H7 (cell line): ENCODE results near the gene PRKCE. TPM values are rescaled to one million over a fixed set of nuclear protein-coding genes. Genes with fewer than 3 reads are reported as not detected.
A peak's percentile ranks its signal among the peaks of the same experiment; 100 is the strongest.

Experiments
- DNase-seq: peaks from one replicate; pipeline ENCODE4 v3.0.0; 2012
- H3K27me3 ChIP-seq: 2 replicates; pipeline ENCODE4 v1.6.0; 2011; ENCODE audit warnings: mild to moderate bottlenecking, low read length; ENCODE audit not compliant: control insufficient read depth, insufficient read depth
- H3K36me3 ChIP-seq: replicated peaks from 2 replicates; pipeline ENCODE4 v1.5.1; 2011; ENCODE audit warnings: low read length; ENCODE audit not compliant: control insufficient read depth, insufficient read depth
- H3K4me3 ChIP-seq: 2 replicates; pipeline ENCODE4 v1.5.1; 2011; ENCODE audit warnings: low read depth, mild to moderate bottlenecking, control low read depth, low read length, moderate library complexity; ENCODE audit not compliant: insufficient read depth
- total RNA-seq: library from RNA; depleted of rRNA; stranded (reverse); fragments of >200 nt; shearing (Covaris generic); gene quantifications from 2 replicates; pipeline ENCODE4 v1.2.3, GENCODE V29; 2014

PRKCE gene
- total RNA-seq, 1 experiment from 2014 or later = 1.2 TPM

GRCh38 chr2:46150445-46150955 is 499.0 kb downstream of the PRKCE start:
- Histone ChIP-seq H3K4me3 (no peak overlapping the region), H3K36me3 (no peaks in the 10 kb centered on the region), H3K27me3 (no peaks in the 10 kb centered on the region)
- DNase-seq = no peak

- DNase-seq = no peak
- H3K27me3 ChIP-seq = no peaks in the 10 kb centered on the region
- no peak overlapping the region for H3K4me3 ChIP-seq
- H3K36me3 ChIP-seq = no peaks in the 10 kb centered on the region
Observed at GRCh38 chr2:46151577-46151976, 500.1 kb downstream of the PRKCE start.

DNA sequence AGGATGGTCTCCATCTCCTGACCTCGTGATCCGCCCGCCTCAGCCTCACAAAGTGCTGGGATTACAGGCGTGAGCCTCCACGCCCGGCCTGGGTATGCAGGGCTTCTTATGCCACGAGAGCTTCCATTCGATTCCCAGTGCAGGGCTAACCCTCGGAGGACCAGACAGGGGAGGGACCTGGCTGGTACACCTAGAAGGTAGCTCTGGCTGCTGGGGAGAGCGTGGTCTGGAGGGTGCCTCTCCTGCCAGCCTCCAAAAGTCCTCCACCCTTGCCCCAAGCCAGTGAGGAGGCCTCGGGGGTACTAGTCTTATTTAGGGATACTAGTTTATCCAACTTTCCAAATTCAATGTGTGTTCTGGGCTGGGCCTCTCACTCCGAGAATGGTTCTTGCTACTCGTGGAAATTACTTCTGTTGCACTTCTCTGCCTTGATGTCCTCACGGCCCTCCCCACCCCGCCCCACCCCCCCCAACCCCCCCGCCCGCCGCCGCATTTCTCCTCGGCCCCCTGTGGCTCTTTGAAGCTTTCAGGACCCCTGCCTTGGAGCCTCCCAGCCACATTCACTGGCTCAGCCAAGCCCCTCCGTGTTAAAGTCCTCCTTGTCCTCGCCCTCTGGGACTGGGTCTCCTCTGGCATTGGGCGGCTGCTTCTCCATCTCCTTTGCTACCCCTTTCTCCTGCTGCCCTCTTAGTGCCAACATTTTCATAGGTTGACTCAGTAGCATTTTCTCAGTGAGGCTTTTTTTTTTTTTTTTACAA is 502.7 kb downstream of the PRKCE start:
- Histone ChIP-seq H3K36me3 (no peaks in the 10 kb centered on the region), H3K4me3 (no peak overlapping the region), H3K27me3 (no peaks in the 10 kb centered on the region)
- DNase-seq = peak; percentile 68

DNA sequence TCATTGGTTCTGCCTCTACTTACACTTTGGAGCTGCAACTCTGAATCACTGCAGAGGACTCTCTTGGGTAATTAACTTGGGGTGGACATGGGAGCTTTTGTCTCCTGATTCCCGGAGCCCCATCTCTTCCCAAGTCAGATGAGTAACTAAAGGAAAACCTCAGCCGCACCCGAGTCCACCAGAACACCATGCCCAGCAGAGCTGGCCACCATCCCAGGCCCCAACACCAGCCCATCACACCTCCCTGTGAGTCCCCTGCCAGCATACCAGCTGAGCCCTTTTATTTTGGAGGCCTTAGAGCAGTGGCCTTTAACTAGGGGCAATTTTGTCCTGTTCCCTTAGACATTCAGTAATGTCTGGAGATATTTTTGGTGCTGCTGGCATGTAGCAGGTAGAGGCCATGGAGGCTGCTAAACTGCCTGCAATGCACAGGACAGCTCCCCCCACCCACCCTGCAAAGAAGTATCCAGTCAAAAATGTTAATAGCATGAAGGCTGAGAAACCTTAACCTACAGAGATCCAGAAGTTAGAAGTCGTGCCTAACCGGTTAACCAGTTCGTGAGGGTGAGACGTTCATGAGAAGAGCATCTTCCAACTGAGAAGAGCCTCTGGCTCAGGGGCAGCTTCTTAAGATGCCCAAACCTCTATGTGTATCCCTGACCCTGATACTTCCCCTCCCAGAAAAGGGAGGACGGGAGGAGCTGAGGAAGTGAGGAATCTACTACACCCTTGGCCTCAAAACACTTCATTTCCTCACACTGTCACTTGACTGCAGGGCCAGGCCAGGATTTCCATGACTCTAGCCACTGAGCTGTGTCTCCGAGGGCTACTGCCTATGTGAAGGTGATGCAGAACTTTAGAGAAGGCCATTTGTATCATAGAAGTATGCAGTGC is 505.8 kb downstream of the PRKCE start:
- no peak overlapping the region for H3K4me3 ChIP-seq
- no peaks in the 10 kb centered on the region for H3K36me3 ChIP-seq
- H3K27me3 ChIP-seq = no peaks in the 10 kb centered on the region; the same call in 1 of the 2 replicates
- no peak for DNase-seq

DNA sequence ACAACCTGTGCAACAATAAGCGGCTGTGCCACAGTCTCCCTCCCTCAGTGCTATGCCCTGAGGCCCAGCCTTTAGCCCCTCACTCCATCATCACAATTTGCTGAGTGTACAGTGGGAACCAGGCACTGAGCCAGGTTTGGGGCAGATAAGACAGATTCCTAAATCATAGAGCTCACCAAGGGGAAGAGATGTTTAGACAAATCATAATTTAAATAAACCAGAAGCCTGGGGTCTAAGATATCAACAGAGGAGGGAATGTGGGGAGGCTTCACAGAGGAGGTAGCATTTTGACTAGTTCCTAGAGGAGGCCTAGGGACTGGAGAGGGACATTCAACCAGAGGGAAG is 506.5 kb downstream of the PRKCE start:
- Histone ChIP-seq H3K27me3 (no peaks in the 10 kb centered on the region; the same call in 1 of the 2 replicates), H3K4me3 (no peak overlapping the region)
- no peak for DNase-seq

GRCh38 chr2:46158661-46159060 is 507.2 kb downstream of the PRKCE start:
- no peaks in the 10 kb centered on the region; the same call in 1 of the 2 replicates for H3K27me3 ChIP-seq
- DNase-seq = no peak
- H3K4me3 ChIP-seq = no peak overlapping the region
- no peaks in the 10 kb centered on the region for H3K36me3 ChIP-seq

More for the DNA sequence above, 506.5 kb downstream of the PRKCE start:
- no peaks in the 10 kb centered on the region for H3K36me3 ChIP-seq

GRCh38 chr2:46160326-46160725 is 508.9 kb downstream of the PRKCE start:
- Histone ChIP-seq H3K27me3 (no peaks in the 10 kb centered on the region; the same call in 1 of the 2 replicates), H3K36me3 (no peaks in the 10 kb centered on the region), H3K4me3 (no peak overlapping the region)
- DNase-seq = no peak

DNA sequence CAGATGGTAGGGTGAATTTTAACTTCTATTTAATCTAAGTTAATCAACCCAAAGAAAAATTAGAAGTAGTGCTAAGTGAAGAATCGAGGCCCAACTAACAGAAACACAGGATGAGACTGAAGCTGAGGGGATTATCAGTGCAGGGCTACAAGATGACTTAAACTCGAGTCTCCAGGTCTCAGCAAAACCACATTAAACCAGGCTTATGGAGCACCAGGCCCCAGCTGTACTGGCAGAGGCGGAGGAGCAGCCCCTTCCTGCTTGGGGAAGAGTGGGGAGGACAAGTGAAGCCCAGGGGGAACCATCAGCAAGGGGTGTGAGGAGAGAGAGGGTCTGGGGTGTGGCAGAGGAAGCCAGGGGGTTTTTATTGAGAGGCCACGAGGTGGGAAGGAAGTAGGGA is 509.8 kb downstream of the PRKCE start:
- DNase-seq = no peak
- H3K4me3 ChIP-seq = no peak overlapping the region
- H3K36me3 ChIP-seq = no peaks in the 10 kb centered on the region
- H3K27me3 ChIP-seq = no peaks in the 10 kb centered on the region; the same call in 1 of the 2 replicates

GRCh38 chr2:46161911-46162310 is 510.4 kb downstream of the PRKCE start:
- no peaks in the 10 kb centered on the region; the same call in 1 of the 2 replicates for H3K27me3 ChIP-seq
- no peak overlapping the region for H3K4me3 ChIP-seq
- no peaks in the 10 kb centered on the region for H3K36me3 ChIP-seq
- no peak for DNase-seq

- DNase-seq = no peak
- H3K36me3 ChIP-seq = no peaks in the 10 kb centered on the region
- H3K4me3 ChIP-seq = no peak overlapping the region
- H3K27me3 ChIP-seq = no peaks in the 10 kb centered on the region; the same call in 1 of the 2 replicates
Observed at GRCh38 chr2:46162329-46163097, 511.0 kb downstream of the PRKCE start.

- H3K4me3 ChIP-seq = no peak overlapping the region
- H3K36me3 ChIP-seq = no peaks in the 10 kb centered on the region
- H3K27me3 ChIP-seq = no peaks in the 10 kb centered on the region; the same call in 1 of the 2 replicates
- no peak for DNase-seq
Observed at GRCh38 chr2:46163098-46163430, 511.6 kb downstream of the PRKCE start.

DNA sequence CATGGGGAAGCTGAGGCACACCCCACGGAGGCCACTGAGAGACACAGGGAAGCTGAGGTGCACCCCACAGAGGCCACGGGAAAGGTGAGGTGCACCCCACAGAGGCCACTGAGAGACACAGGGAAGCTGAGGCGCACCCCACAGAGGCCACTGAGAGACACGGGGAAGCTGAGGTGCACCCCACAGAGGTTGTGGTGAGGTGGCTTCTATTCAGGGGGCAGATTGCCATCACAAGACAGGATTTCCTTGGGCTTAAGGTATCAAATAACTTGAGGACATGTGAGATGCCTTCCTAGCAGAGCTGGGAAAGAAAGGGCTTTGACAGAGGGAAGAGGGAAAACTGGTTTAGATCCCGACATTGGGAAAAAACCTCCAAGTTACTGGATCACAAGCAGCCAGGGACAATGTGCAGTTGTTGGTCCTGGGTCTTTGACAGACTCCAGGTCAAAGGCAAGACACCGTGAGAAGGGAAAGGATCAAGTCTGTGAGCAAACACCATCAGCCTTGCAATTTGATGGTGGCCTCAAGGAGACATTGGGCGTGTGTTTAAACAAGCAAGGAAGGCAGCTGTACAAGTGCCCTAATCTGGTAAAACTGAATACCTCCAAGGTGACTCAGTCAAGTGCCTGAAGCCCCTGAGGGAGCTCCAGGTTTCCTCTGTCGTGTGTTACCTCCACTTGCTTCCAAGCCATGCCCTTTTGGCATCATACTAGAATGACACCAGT is 512.5 kb downstream of the PRKCE start:
- Histone ChIP-seq H3K27me3 (no peaks in the 10 kb centered on the region; the same call in 1 of the 2 replicates), H3K4me3 (no peak overlapping the region), H3K36me3 (no peaks in the 10 kb centered on the region)
- no peak for DNase-seq

GRCh38 chr2:46164529-46165301 is 513.2 kb downstream of the PRKCE start:
- DNase-seq = no peak
- H3K36me3 ChIP-seq = no peaks in the 10 kb centered on the region
- no peaks in the 10 kb centered on the region; the same call in 1 of the 2 replicates for H3K27me3 ChIP-seq
- H3K4me3 ChIP-seq = no peak overlapping the region
